HepG2 (cell line): ENCODE measurements around the gene ST8SIA2. TPM values are rescaled to one million over a fixed set of nuclear protein-coding genes. Genes with fewer than 3 reads are reported as not detected.

ENCODE experiments used
- ATAC-seq: fragments of 200-7000 bp; cut with Tn5 transposase; 3 replicates; pipeline ENCODE4 v1.9.1; 2020; ENCODE audit warnings: mild to moderate bottlenecking, moderate library complexity
- BruUV-seq: library from RNA; stranded (reverse); fragments of 400-500 nt; replicated peaks from 2 replicates; lab custom pipeline; 2021; lab: Mats Ljungman, UMichigan
- CTCF ChIA-PET: fragments of 300-600 bp; formaldehyde crosslinking; extraction: SDS; loops from one replicate; lab custom pipeline; 2021; ENCODE audit warnings: low total read pairs, inconsistent platforms, low intra/inter-chr PET ratio; lab: Yijun Ruan, JAX
- POLR2A ChIA-PET: fragments of 350-600 bp; sonication (Branson Sonifier 250); formaldehyde crosslinking; loops from one replicate; lab custom pipeline; 2020; ENCODE audit warnings: antibody characterized with exemption, inconsistent platforms; lab: Yijun Ruan, JAX
- DNase-seq: peaks from one replicate; pipeline ENCODE4 v3.0.0-alpha.2; 2015; ENCODE audit warnings: low spot score
- FAIRE-seq: peaks from 3 replicates; lab custom pipeline; 2011; peaks lifted over from hg19 to GRCh38; lab: Jason Lieb, UNC
- H2AFZ ChIP-seq: one replicate; pipeline ENCODE4 v1.6.1; 2011; ENCODE audit warnings: low read length, inconsistent platforms
- H3K27ac ChIP-seq: fragments of 300-600 bp; 3 replicates; pipeline ENCODE4 v1.8.0; 2011; ENCODE audit warnings: mixed run types, mild to moderate bottlenecking, mixed read lengths, low read length, inconsistent platforms; ENCODE audit not compliant: insufficient read depth; ENCODE audit errors: extremely low read length
- H3K27me3 ChIP-seq, 2 experiments: fragments of 200-600 bp in 1 of 2; 2 replicates in 1 of 2; 3 replicates in 1 of 2; pipeline versions ENCODE4 v1.6.0 to v1.8.0; 2011; ENCODE audit warnings: low read length in 2 of 2, mild to moderate bottlenecking in 2 of 2, moderate library complexity in 2 of 2, inconsistent platforms in 1 of 2; ENCODE audit not compliant: insufficient read depth in 2 of 2, control insufficient read depth in 1 of 2
- H3K36me3 ChIP-seq, 2 experiments: fragments of 200-600 bp in 1 of 2; replicated peaks in 1 of 2; 2 replicates in 1 of 2; 3 replicates in 1 of 2; pipeline versions ENCODE4 v1.5.1 to v1.8.0; 2011; ENCODE audit warnings: low read length in 2 of 2, inconsistent platforms in 1 of 2; ENCODE audit not compliant: insufficient read depth in 2 of 2, control insufficient read depth in 1 of 2
- H3K4me1 ChIP-seq: 2 replicates; pipeline ENCODE4 v1.5.1; 2012; ENCODE audit warnings: low read length, inconsistent platforms; ENCODE audit not compliant: insufficient read depth
- H3K4me2 ChIP-seq: 2 replicates; pipeline ENCODE4 v1.6.0; 2011; ENCODE audit warnings: low read depth, low read length, inconsistent platforms
- H3K4me3 ChIP-seq, 3 experiments: fragments of 200-600 bp in 1 of 3; sonication (generic), shearing (Covaris generic) in 1 of 3; replicated peaks in 1 of 3; 2 replicates each; pipeline ENCODE4 v1.5.1; 2011 to 2016; ENCODE audit warnings: low read length in 3 of 3, inconsistent platforms in 2 of 3, low read depth in 2 of 3, mild to moderate bottlenecking in 2 of 3, control low read depth in 1 of 3, mixed read lengths in 1 of 3; ENCODE audit not compliant: insufficient read depth in 1 of 3
- H3K79me2 ChIP-seq: one replicate; pipeline ENCODE4 v1.6.1; 2011; ENCODE audit warnings: low read length, inconsistent platforms; ENCODE audit not compliant: insufficient read depth
- H3K9ac ChIP-seq: 2 replicates; pipeline ENCODE4 v1.6.0; 2011; ENCODE audit warnings: mild to moderate bottlenecking, low read depth, low read length, inconsistent platforms; ENCODE audit not compliant: insufficient read depth
- H3K9me3 ChIP-seq: 2 replicates; pipeline ENCODE4 v1.5.1; 2012; ENCODE audit warnings: mild to moderate bottlenecking, low read length
- H4K20me1 ChIP-seq: 2 replicates; pipeline ENCODE4 v1.6.0; 2011; ENCODE audit warnings: inconsistent platforms, mild to moderate bottlenecking, low read length, moderate library complexity; ENCODE audit not compliant: insufficient read depth
- DPF2 ChIP-seq: sonication (generic); formaldehyde crosslinking; IDR thresholded peaks from 2 replicates; pipeline ENCODE4 v1.4.0; 2020; ENCODE audit warnings: mild to moderate bottlenecking, low read depth, missing genetic modification reagents, borderline replicate concordance
- HNRNPL ChIP-seq: fragments of 200-400 bp; formaldehyde crosslinking; IDR thresholded peaks from 2 replicates; pipeline ENCODE4 v1.6.1; 2017; ENCODE audit warnings: mild to moderate bottlenecking, low read depth, low read length
- MTF1 ChIP-seq: sonication (generic); formaldehyde crosslinking; IDR thresholded peaks from 2 replicates; pipeline ENCODE4 v1.5.0; 2020; ENCODE audit warnings: missing genetic modification reagents
- PHF21A ChIP-seq: sonication (generic); formaldehyde crosslinking; IDR thresholded peaks from 2 replicates; pipeline ENCODE4 v1.5.0; 2020; ENCODE audit warnings: mild to moderate bottlenecking, missing genetic modification reagents
- TEAD2 ChIP-seq: sonication (generic); formaldehyde crosslinking; IDR thresholded peaks from 2 replicates; pipeline ENCODE4 v1.9.0; 2021; ENCODE audit warnings: missing genetic modification reagents
- TRIM24 ChIP-seq: sonication (generic); formaldehyde crosslinking; IDR thresholded peaks from 2 replicates; pipeline ENCODE4 v1.8.0; 2022; ENCODE audit warnings: mild to moderate bottlenecking, missing genetic modification reagents
- ZNF17 ChIP-seq: sonication (generic); formaldehyde crosslinking; IDR thresholded peaks from 2 replicates; pipeline ENCODE4 v1.5.0; 2020; ENCODE audit warnings: mild to moderate bottlenecking, missing genetic modification reagents
- ZNF589 ChIP-seq: sonication (generic); formaldehyde crosslinking; conservative IDR thresholded peaks from 2 replicates; pipeline ENCODE4 v1.8.0; 2022; ENCODE audit warnings: mild to moderate bottlenecking, moderate library complexity, missing genetic modification reagents
- WGBS: methylation state at CpG from one replicate; pipeline ENCODE4 v1.1.6; 2017; ENCODE audit warnings: low lambda C conversion rate; 5-methylcytosine and 5-hydroxymethylcytosine counted together
- in situ Hi-C: cut with HindIII; loops from 2 replicates; pipeline ENCODE4 v1.10.0; 2017; ENCODE audit warnings: low pct_unique_long_range_greater_than_20kb; ENCODE audit not compliant: extremely low pct_ligation_motif_present
- intact Hi-C: fragments of 100-400 bp; cut with micrococcal nuclease; formaldehyde crosslinking; loops from one replicate; pipeline ENCODE4 v1.10.0; 2022; ENCODE audit not compliant: unreplicated experiment
- polyA plus RNA-seq, 8 experiments: library from polyadenylated mRNA; depleted of rRNA in 3 of 8; stranded (reverse) in 7 of 8; unstranded in 1 of 8; fragments of >200 nt; fragmentation: Illumina TruSeq in 4 of 8; extraction: Trizol in 4 of 8; gene quantifications; 2 replicates each; pipeline versions ENCODE4 v1.2.1 to v1.2.3, GENCODE V29; 2011 to 2016; ENCODE audit warnings: low read depth in 4 of 8, missing spikeins in 1 of 8, mixed read lengths in 1 of 8; ENCODE audit not compliant: insufficient read depth in 1 of 8
- total RNA-seq, 5 experiments: library from RNA; depleted of rRNA; stranded (reverse); fragments of >200 nt; fragmentation: Illumina TruSeq; extraction: Trizol; gene quantifications; 2 replicates each; pipeline ENCODE4 v1.2.3, GENCODE V29; 2016; ENCODE audit warnings: low read depth in 1 of 5

The ST8SIA2 gene
- total and polyA plus RNA-seq, 2 of the 13 experiments (the other 11 are each of a cell fraction or from before 2014, with no cell fraction given): not detected

GRCh38 chr15:92463826-92464225 lies 70.1 kb downstream of the ST8SIA2 start:
- Histone ChIP-seq H3K79me2 (no peaks in the 10 kb centered on the region), H3K4me1 (no peaks in the 10 kb centered on the region), H3K4me3 (no peak overlapping the region), H3K9me3 (no peaks in the 10 kb centered on the region), H3K36me3 (no peaks in the 10 kb centered on the region), H2AFZ (no peak overlapping the region), H4K20me1 (no peaks in the 10 kb centered on the region), H3K27me3 (peaks cover 0 to 35% of the 10 kb centered on the region in 2 experiments; a peak in 2 of 5 replicates), H3K27ac (no peak overlapping the region), H3K4me2 (no peak overlapping the region), H3K9ac (no peak overlapping the region)
- DNase-seq (no peak), ATAC-seq (no peak), FAIRE-seq (no peak)
- in situ Hi-C loops (no loop called here), intact Hi-C loops (no loop called here)
- 21% methylated on average over 5 of the region's 7 CpGs for WGBS
- no TSS peak for BruUV-seq
- ChIA-PET POLR2A (no interaction called here), CTCF (no interaction called here)
- no peak for TF ChIP-seq PHF21A
- TF ChIP-seq TRIM24 (CRISPR knock-in tag): no peak
- TF ChIP-seq HNRNPL: no peak
- TF ChIP-seq MTF1 (CRISPR knock-in tag): no peak
- TF ChIP-seq TEAD2 (CRISPR knock-in tag): no peak
- TF ChIP-seq, all 625 proteins: peak for 0

GRCh38 chr15:92466834-92467233 lies 73.2 kb downstream of the ST8SIA2 start:
- CTCF ChIA-PET: no interaction called here
- no peak for FAIRE-seq

More at GRCh38 chr15:92466834-92467233, 73.2 kb downstream of the ST8SIA2 start:
- intact Hi-C loops (no loop called here), in situ Hi-C loops (no loop called here)
- ATAC-seq (no peak), DNase-seq (no peak)
- H3K79me2 ChIP-seq: no peaks in the 10 kb centered on the region
- no peak overlapping the region for H3K9ac ChIP-seq
- H3K4me3 ChIP-seq: no peak overlapping the region
- H3K27ac ChIP-seq: no peak overlapping the region
- BruUV-seq: no TSS peak
- peaks cover 0 to 28% of the 10 kb centered on the region in 2 experiments; a peak in 1 of 5 replicates for H3K27me3 ChIP-seq
- 21% methylated on average over 8 of the region's 8 CpGs for WGBS
- no peak for TF ChIP-seq DPF2
- TF ChIP-seq ZNF589 (CRISPR knock-in tag): no peak
- TF ChIP-seq ZNF17 (CRISPR knock-in tag): no peak
- TF ChIP-seq TRIM24 (CRISPR knock-in tag): no peak
- no peaks in the 10 kb centered on the region for H3K9me3 ChIP-seq
- POLR2A ChIA-PET: no interaction called here
- H2AFZ ChIP-seq: no peak overlapping the region
- H3K4me2 ChIP-seq: no peak overlapping the region
- no peaks in the 10 kb centered on the region for H4K20me1 ChIP-seq
- H3K36me3 ChIP-seq: no peaks in the 10 kb centered on the region
- H3K4me1 ChIP-seq: no peaks in the 10 kb centered on the region
